Small intestine (tissue), 7 donors: Measurements from ENCODE around the gene AIM2. TPM values are rescaled to one million over a fixed set of nuclear protein-coding genes. Genes with fewer than 3 reads are reported as not detected.

Experiments used
- DNase-seq, 2 donors: peaks; one replicate each; pipeline versions ENCODE4 v3.0.0 to v3.0.0-alpha.2; 2013
- FAIRE-seq: peaks from 2 replicates; lab custom pipeline; 2012; peaks lifted over from hg19 to GRCh38; lab: Jason Lieb, UNC
- H3K27ac ChIP-seq, 3 donors: one replicate each; pipeline ENCODE4 v1.5.1; 2013; ENCODE audit warnings: low read length in 2 of 3, mild to moderate bottlenecking in 2 of 3, control low read depth in 1 of 3, inconsistent platforms in 1 of 3, low read depth in 1 of 3, moderate library complexity in 1 of 3
- H3K27me3 ChIP-seq, 3 donors: one replicate each; pipeline ENCODE4 v1.6.1; 2013; ENCODE audit warnings: low read length in 3 of 3, inconsistent platforms in 1 of 3; ENCODE audit not compliant: control insufficient read depth in 3 of 3, insufficient read depth in 3 of 3
- H3K36me3 ChIP-seq, 3 donors: one replicate each; pipeline ENCODE4 v1.6.1; 2013; ENCODE audit warnings: low read length in 3 of 3, inconsistent platforms in 1 of 3, low read depth in 1 of 3, mild to moderate bottlenecking in 1 of 3, moderate library complexity in 1 of 3; ENCODE audit not compliant: control insufficient read depth in 3 of 3, insufficient read depth in 2 of 3
- H3K4me1 ChIP-seq, 3 donors: one replicate each; pipeline ENCODE4 v1.6.1; 2013; ENCODE audit warnings: low read length in 2 of 3, inconsistent platforms in 1 of 3, low read depth in 1 of 3, mild to moderate bottlenecking in 1 of 3, moderate library complexity in 1 of 3; ENCODE audit not compliant: control insufficient read depth in 3 of 3, insufficient read depth in 2 of 3
- H3K4me3 ChIP-seq, 3 donors: one replicate each; pipeline ENCODE4 v1.5.1; 2013; ENCODE audit warnings: low read length in 3 of 3, control low read depth in 1 of 3, inconsistent platforms in 1 of 3, low read depth in 1 of 3, mild to moderate bottlenecking in 1 of 3, moderate library complexity in 1 of 3
- H3K9me3 ChIP-seq, 2 donors: one replicate each; pipeline ENCODE4 v1.6.1; 2013; ENCODE audit warnings: low read depth in 1 of 2, low read length in 1 of 2; ENCODE audit not compliant: control insufficient read depth in 2 of 2, insufficient read depth in 1 of 2
- WGBS, 3 donors: extraction: QIAGEN DNeasy Blood & Tissue Kit; methylation state at CpG; one replicate each; pipeline ENCODE4 v1.1.7; 2013; 5-methylcytosine and 5-hydroxymethylcytosine counted together
- polyA plus RNA-seq, 4 donors: library from polyadenylated mRNA; stranded (reverse) in 3 of 4; unstranded in 1 of 4; fragments of 200-250 nt in 3 of 4; fragments of 120-200 nt in 1 of 4; gene quantifications; one replicate each; pipeline versions ENCODE4 v1.2.1 to v1.2.3, GENCODE V29; 2013
- donor health status: healthy with polysubstance abuse.
- donor health status: control.
- donor health status: control.
- donor health status: Bipolar disorder and iron deficiency.
- donor health status: healthy.

The AIM2 gene
- polyA plus RNA-seq, 4 donors: 0.49 to 2.2 (median 1.1) TPM

GRCh38 chr1:159023723-159024122 is 52.8 kb downstream of the AIM2 start:
- peaks cover 0 to 9% (median 4%) of the 10 kb centered on the region in 3 donors for H3K36me3 ChIP-seq
- no peaks in the 10 kb centered on the region for H3K27me3 ChIP-seq
- no peaks in the 10 kb centered on the region for H3K9me3 ChIP-seq
- FAIRE-seq (no peak), DNase-seq (no peak)
- H3K27ac ChIP-seq: no peak overlapping the region
- no peak overlapping the region for H3K4me3 ChIP-seq
- 91 to 96% (median 91%) methylated on average over 10 of the region's 10 CpGs for WGBS, 3 donors
- H3K4me1 ChIP-seq: no peaks in the 10 kb centered on the region

- Histone ChIP-seq H3K36me3 (peaks cover 1 to 11% (median 5%) of the 10 kb centered on the region in 3 donors), H3K4me3 (no peak overlapping the region)
- no peak for FAIRE-seq
These were observed 61.1 kb downstream of the AIM2 start for GRCh38 chr1:159015440-159015909.

GRCh38 chr1:159014851-159015250 is 61.7 kb downstream of the AIM2 start:
- no peaks in the 10 kb centered on the region for H3K27me3 ChIP-seq
- DNase-seq: no peak
- H3K36me3 ChIP-seq: peaks cover 1 to 11% (median 5%) of the 10 kb centered on the region in 3 donors
- WGBS, 3 donors: 63 to 75% (median 68%) methylated on average over 3 of the region's 3 CpGs
- H3K4me3 ChIP-seq: no peak overlapping the region
- FAIRE-seq: no peak
- H3K4me1 ChIP-seq: peaks cover 0 to 5% (median 0%) of the 10 kb centered on the region in 3 donors
- no peaks in the 10 kb centered on the region for H3K9me3 ChIP-seq
- no peak overlapping the region for H3K27ac ChIP-seq

More at GRCh38 chr1:159015440-159015909, 61.1 kb downstream of the AIM2 start:
- Histone ChIP-seq H3K4me1 (peaks cover 0 to 5% (median 0%) of the 10 kb centered on the region in 3 donors), H3K27me3 (no peaks in the 10 kb centered on the region), H3K9me3 (no peaks in the 10 kb centered on the region), H3K27ac (peak overlapping the region in 2 of 3 donors; percentile 18 to 71)
- DNase-seq: peak; percentile 42 to 56
- 35 to 82% (median 53%) methylated on average over 4 of the region's 4 CpGs for WGBS, 3 donors

- WGBS, 3 donors: 73 to 86% (median 80%) methylated on average over 3 of the region's 3 CpGs
These were observed 62.5 kb downstream of the AIM2 start for GRCh38 chr1:159014003-159014571.

GRCh38 chr1:159012495-159012894 is 64.1 kb downstream of the AIM2 start:
- FAIRE-seq: no peak
- peaks cover 0 to 5% (median 0%) of the 10 kb centered on the region in 3 donors for H3K4me1 ChIP-seq
- 26 to 63% (median 45%) methylated on average over 6 of the region's 6 CpGs for WGBS, 3 donors

More at GRCh38 chr1:159014003-159014571, 62.5 kb downstream of the AIM2 start:
- Histone ChIP-seq H3K27ac (peak overlapping the region in 1 of 3 donors; percentile 45), H3K27me3 (no peaks in the 10 kb centered on the region), H3K36me3 (peaks cover 1 to 11% (median 5%) of the 10 kb centered on the region in 3 donors), H3K4me1 (peaks cover 0 to 5% (median 0%) of the 10 kb centered on the region in 3 donors), H3K9me3 (no peaks in the 10 kb centered on the region), H3K4me3 (no peak overlapping the region)
- FAIRE-seq: no peak
- no peak for DNase-seq

More at GRCh38 chr1:159012495-159012894, 64.1 kb downstream of the AIM2 start:
- peak; percentile 13 to 33 for DNase-seq
- peak overlapping the region in 1 of 3 donors; percentile 14 for H3K4me3 ChIP-seq
- peaks cover 0 to 8% (median 5%) of the 10 kb centered on the region in 3 donors for H3K36me3 ChIP-seq
- H3K27ac ChIP-seq: peak overlapping the region in 2 of 3 donors; percentile 14 to 78
- no peaks in the 10 kb centered on the region for H3K9me3 ChIP-seq
- no peaks in the 10 kb centered on the region for H3K27me3 ChIP-seq

Other genes with a start within 250 kb of the AIM2 start
- 1 to 10 TPM in 3 of 4 donors, under 1 TPM in 1; 0.89 to 3.3 (median 1.9) TPM for gene MNDA, start 245.4 kb downstream of the AIM2 start, polyA plus RNA-seq
- under 1 TPM; 0.55 to 0.81 (median 0.68) TPM for gene PYHIN1, start 145.2 kb downstream of the AIM2 start, polyA plus RNA-seq
- gene IFI16, start 66.9 kb downstream of the AIM2 start, polyA plus RNA-seq: 10 to 100 TPM in 3 of 4 donors, 1 to 10 TPM in 1; 6.5 to 73.1 (median 31.9) TPM
- gene CADM3, start 94.8 kb upstream of the AIM2 start, polyA plus RNA-seq: 10 to 100 TPM in 1 of 4 donors, under 1 TPM in 2, not detected in 1; 0.27 to 23.5 (median 0.65) TPM
- 10 to 100 TPM in 1 of 4 donors, 1 to 10 TPM in 3; 1.3 to 96.8 (median 2.7) TPM for gene ACKR1, start 128.1 kb upstream of the AIM2 start, polyA plus RNA-seq
- 1 to 10 TPM in 1 of 4 donors, under 1 TPM in 2, not detected in 1; 0.12 to 2.2 (median 0.75) TPM for gene FCER1A, start 225.6 kb upstream of the AIM2 start, polyA plus RNA-seq